SIG-M5 treated with dmso at 0.1 percent for 504 hours (cell line): ENCODE measurements around the gene DNAJB8.

ENCODE experiments used
- DNase-seq: peaks from one replicate; lab custom pipeline; 2025; ENCODE audit not compliant: unreplicated experiment; lab: John Stamatoyannopoulos, UW

Gene DNAJB8

GRCh38 chr3:128466840-128467541 lies at the start of gene DNAJB8:
Gene DNAJB8 (minus strand): TSS chr3:128466890. CDS start chr3:128463245, 3,645 bp downstream.
- no peak for DNase-seq

DNA sequence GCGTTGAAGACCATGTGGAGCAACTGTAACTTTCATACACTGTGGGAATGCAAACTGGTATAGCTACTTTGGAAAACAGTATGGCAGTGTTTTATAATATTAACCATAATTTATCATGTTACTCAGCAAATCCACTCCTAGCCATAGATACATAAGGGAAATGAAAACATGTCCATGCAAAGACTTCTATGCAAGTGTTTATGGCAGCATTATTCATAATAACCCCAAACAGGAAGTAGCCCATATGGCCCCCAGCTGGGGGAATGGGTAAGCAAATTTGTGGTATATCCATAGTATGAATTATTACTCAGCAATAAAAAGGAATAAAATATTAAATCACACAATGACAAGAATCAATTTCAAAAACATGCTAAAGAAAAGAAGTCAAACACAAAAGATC lies 49.3 kb upstream of the DNAJB8 start:
- DNase-seq, result no peak

DNA sequence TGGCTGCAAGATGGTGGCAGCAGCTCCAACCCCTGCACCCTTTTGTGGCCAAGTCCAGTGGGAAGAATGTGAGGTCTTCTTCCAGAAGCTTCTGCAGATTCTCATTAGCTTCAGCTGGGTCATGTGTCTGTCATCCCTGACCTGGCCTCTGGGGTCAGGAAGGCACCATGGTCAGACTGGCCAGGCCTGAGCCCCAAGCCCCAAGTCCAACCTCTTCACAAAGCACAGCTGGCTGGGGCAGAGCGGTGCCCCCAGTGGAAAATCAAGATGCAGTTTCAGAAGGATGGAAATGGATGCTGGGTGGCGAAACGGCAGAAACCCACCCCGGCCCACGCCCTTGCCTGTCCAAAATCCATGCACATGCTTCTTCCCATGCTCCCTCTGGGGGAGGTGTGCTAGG lies 42.2 kb upstream of the DNAJB8 start:
- DNase-seq, result no peak

- no peak for DNase-seq
Measured at GRCh38 chr3:128506754-128507153, 40.1 kb upstream of the DNAJB8 start.

DNA sequence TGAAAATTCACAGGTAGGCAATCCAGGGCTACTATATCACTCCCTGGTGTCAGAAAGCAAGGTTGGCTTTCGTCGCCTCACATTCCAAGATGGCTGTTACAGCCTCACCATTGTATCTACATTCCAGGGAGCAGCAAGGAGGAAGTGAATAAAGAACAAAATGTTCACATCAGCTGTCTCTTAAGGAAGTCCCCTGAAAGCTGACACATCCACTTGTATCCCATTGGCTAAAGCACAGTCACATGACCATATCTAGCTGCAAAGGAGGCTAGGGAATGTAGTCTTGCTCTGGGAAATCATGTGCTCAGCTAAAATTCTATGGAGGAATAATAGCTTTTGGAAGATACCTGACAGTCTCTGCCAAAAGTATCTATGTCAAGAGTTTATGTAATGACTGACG lies 39.1 kb upstream of the DNAJB8 start:
- DNase-seq, result no peak

GRCh38 chr3:128504963-128505730 lies 38.5 kb upstream of the DNAJB8 start:
- no peak for DNase-seq

DNA sequence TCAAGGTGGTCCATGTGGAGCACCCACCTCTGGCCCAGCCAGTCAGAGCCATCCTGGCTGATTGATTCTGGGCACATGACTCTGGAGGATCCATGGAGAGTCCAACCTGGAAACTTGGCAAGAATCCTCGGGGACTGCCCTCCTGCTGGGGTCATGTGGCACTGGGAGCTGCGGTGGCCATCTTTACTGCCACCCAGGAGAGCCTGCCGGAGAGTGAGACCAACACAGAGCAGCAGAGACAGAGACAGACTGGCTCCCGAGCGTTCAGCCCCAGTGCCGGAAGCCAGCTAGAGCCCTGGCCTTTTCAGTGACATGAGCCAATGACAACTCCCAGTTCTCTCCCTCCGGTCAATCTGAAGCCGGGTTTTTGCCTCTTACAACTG lies 37.8 kb upstream of the DNAJB8 start:
- DNase-seq, result no peak

DNA sequence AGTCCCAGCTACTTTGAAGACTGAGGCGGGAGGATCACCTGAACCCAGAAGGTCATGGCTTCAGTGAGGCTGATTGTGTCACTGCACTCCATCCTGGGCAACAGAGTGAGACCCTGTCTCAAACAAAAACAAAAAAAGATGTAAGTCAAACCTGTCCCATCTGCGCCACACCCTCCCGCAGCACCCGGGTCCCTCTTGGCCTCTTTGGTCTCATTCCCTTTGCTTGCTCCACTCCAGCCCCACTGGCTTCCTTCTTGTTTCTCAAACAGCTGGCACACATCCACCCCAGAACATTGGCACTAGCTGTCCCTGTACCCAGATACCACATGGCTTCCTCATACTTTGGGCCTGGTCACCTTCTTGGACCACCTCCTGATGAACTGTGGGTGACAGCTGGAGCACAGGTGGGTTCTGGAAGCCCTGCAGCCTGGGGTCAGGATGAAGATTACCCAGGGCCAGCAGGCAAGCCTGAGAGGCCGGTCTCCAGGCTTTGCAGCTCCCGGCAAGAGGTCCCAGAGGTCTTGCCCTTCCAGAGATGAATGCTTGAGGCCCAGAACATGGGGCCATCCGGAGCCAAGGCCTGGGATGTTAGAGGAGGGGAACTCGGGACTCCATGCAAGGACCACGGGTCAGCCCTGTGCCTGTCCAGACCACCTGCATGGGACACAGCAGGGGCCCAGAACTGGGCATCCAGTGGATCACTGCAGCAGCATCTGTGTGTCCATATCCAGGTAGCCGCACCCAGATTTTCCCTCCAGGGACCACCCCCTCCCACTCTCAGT lies 37.3 kb upstream of the DNAJB8 start:
- DNase-seq, result no peak

- DNase-seq, result no peak
Measured at GRCh38 chr3:128503164-128503651, 36.5 kb upstream of the DNAJB8 start.

- no peak for DNase-seq
Measured at GRCh38 chr3:128502712-128503111, 36.0 kb upstream of the DNAJB8 start.

DNA sequence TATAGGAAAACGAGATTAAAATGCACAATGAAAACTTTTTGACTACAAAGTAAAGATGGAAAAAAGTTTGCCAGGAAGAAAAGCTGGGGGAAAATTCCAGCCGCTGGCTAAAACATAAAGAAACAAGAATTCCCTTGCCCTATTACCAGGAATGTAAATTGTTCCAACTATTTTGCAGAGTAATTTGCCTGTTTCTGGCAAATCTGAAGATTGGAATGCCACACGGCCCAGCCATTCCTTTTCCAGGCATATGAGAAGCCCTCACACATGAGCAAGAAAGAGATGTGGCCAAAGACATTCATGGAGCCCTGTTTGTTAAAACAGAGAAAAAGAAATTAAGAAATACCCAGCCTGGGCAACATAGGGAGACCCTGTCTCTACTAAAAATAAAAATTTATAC lies 34.7 kb upstream of the DNAJB8 start:
- DNase-seq, result no peak

- DNase-seq, result no peak
Measured at GRCh38 chr3:128500556-128500955, 33.9 kb upstream of the DNAJB8 start.

DNA sequence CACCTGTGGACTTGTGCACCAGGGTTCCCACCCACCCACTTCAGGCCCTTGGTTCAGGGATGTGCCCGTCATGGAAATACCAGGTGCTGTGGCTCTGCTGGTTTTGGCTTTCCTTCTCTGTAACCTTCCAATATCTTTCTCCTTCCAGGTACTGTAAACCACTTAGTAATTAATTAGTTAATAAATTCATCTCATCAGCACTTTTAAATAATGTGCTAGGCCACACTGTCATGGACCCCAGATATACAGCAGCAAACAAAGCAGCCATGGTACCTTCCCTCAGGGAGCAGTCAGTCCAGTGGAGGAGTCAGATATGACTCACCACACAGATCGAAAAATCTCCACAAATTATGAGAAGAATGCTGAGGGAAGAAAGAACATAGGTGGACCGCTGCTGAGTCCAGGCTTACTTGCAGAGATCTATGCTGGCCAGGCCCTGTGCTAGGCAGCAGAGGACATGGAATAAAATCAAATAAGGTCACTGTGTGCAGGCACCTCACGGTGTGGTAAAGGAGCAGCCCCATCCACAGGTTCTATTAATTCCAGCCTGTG lies 33.1 kb upstream of the DNAJB8 start:
- no peak for DNase-seq

DNA sequence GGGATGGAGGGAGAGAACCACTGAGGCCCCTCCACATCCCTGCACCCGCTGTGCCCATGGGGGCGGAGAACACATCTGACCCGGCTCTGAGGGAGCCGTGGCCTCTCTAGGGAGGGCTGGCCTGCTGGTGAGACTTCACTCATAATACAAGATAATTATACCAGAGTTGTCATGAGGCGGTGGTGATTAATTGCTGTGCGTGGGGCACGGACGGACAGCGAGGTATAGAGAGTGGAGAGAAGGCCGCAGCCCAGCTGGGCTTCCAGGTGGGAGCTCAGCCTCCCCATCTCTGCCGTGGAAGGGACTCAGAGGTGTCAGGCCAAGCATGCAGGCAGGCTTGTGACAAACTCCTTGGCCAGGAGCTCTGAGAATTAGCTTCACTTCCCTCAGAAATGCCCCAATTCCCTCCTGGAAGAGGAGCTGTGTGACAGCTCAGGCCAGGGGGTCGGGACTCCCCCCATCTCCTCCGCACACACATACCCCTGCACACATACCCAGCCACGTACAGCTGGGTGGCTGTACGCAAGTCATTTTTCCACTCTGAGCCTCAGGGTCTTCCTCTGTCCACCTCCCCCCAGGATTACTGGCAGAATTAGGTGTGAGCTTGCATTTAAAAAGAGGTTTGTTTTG lies 32.3 kb upstream of the DNAJB8 start:
- DNase-seq, result no peak

- DNase-seq, result no peak
Measured at GRCh38 chr3:128498127-128498626, 31.5 kb upstream of the DNAJB8 start.

DNA sequence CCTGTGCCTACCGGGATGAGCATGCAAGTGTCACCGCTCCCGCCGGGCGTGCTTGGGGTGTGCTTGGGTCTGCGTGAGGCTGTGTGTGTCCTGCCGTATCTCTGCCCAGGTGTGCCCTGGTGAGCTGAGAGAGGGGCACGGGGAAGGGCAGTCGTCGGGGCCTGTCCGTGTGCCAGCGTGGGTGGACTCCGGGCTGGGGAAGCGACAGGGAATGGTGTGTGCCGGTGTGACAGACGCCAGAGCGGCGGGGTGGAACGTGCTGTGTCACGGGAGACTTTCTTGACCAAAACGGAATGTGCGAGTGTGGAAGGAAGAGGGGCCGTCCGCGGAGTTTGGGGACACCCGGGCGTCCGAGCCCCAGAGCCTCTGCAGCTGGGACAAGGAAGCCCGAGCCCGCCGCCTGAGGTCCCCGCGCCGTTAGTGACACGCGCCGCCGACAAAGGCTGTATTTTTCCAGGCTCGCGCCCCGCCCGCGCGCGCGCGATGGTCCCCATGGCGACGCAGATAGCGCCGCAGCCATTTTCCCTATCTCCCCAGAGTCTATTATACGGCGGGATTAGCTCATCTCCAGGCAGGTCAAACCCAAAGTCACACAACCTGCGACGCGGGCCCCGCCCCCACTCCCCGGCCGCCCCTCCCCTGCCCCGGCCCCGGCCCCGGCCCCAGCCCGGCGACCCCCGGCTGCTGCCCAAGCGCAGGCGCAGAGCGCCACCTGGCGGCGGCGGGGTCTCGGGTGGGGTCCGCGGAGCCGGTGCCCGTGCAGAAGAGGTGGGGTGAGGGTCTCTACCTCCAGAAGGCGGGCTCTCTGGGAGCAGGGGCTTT lies 30.8 kb upstream of the DNAJB8 start:
- peak; percentile 34 for DNase-seq

GRCh38 chr3:128496602-128497304 lies 30.1 kb upstream of the DNAJB8 start:
- DNase-seq, result no peak

DNA sequence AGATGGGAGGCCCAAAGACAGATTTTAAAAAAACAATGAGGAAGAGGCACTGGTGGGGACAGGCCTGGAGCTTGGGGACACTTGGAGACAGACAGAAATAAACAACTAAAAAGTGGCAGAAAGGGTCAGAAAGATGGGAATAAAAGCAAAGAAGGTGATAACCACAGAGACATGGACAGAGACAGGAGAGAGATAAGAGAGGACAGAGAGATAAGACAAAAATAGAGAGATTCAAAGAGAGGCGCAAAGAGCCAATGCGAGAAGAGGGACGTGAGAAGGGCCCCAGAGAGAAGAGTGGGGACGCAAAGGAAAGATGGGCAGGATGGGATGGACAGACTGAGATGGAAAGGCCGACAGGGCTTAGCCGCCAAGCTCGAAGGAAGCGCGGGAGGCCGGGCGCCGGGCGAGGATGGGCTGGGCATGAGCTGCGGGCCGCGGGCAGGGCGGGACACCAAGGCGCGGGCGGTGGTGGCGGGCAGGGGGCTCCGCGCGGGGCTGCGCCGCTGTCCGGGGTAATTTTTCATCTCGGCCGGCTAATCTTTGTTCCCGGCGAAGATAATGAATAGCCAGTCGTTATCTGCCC lies 29.4 kb upstream of the DNAJB8 start:
- no peak for DNase-seq

DNA sequence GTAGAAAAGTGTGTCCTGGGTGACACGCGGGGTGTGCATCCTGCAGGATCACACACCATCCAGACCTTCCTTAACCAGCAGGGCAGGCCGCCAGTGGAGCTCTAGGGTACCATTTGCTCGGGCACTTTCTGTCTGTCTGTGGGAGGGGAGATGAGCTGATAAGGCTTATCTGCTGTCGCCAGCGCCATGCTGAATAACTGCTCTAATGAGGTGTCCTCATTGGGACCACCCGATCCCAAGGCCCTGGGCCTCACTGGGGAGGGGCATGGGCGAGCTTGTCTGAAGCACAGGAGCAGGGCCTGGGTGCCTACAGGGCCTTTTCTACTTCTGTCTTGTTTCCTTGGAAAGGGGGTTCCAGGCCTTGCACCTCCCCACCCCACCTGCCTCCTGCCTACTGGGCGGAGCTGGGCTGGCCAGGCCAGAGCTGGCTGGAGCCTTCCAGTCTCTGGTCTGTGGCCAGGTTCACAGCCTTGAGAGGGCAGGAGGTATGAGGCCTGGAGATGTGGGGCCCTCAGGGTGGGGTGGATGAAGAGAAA lies 28.8 kb upstream of the DNAJB8 start:
- no peak for DNase-seq
